HEK293T (cell line): ENCODE data around the gene NFXL1.
"Not testable (repeated sequence)": the region's sequence is repeated elsewhere in the genome, so short reads cannot be mapped to it uniquely, and the experiment has no call there.

Experiments
- CTCF ChIA-PET: fragments of 350-600 bp; formaldehyde crosslinking; extraction: SDS; loops from one replicate; lab custom pipeline; 2021; ENCODE audit warnings: antibody characterized with exemption, inconsistent platforms; lab: Yijun Ruan, JAX
- POLR2A ChIA-PET: fragments of 350-600 bp; formaldehyde crosslinking; extraction: SDS; loops from one replicate; lab custom pipeline; 2020; ENCODE audit warnings: antibody characterized with exemption, inconsistent platforms; lab: Yijun Ruan, JAX
- DNase-seq: peaks from one replicate; pipeline ENCODE4 v3.0.0; 2012; ENCODE audit warnings: mixed read lengths; ENCODE audit errors: extremely low spot score
- ARNT ChIP-seq: fragments of 450-650 bp; IDR thresholded peaks from 2 replicates; pipeline ENCODE4 v1.6.1; 2017; ENCODE audit warnings: mild to moderate bottlenecking
- BHLHE40 ChIP-seq: fragments of 450-650 bp; IDR thresholded peaks from 2 replicates; pipeline ENCODE4 v1.6.1; 2016; ENCODE audit warnings: mild to moderate bottlenecking, moderate library complexity, borderline replicate concordance
- CTBP1 ChIP-seq: fragments of 450-650 bp; IDR thresholded peaks from 2 replicates; pipeline ENCODE4 v1.6.1; 2016; ENCODE audit warnings: borderline replicate concordance
- ELF4 ChIP-seq: fragments of 450-650 bp; IDR thresholded peaks from 2 replicates; pipeline ENCODE4 v1.6.1; 2017; ENCODE audit warnings: antibody characterized with exemption
- FOXA1 ChIP-seq: fragments of 450-650 bp; IDR thresholded peaks from 2 replicates; pipeline ENCODE4 v1.6.1; 2016; ENCODE audit warnings: mild to moderate bottlenecking
- FOXK2 ChIP-seq: fragments of 450-650 bp; IDR thresholded peaks from 2 replicates; pipeline ENCODE4 v1.6.1; 2016; ENCODE audit warnings: mild to moderate bottlenecking
- FOXM1 ChIP-seq: fragments of 450-650 bp; IDR thresholded peaks from 2 replicates; pipeline ENCODE4 v1.6.1; 2017; ENCODE audit warnings: mild to moderate bottlenecking, borderline replicate concordance
- HDGF ChIP-seq: fragments of 450-650 bp; IDR thresholded peaks from 2 replicates; pipeline ENCODE4 v1.6.1; 2017; ENCODE audit warnings: antibody characterized with exemption, borderline replicate concordance
- L3MBTL2 ChIP-seq: fragments of 450-650 bp; conservative IDR thresholded peaks from 2 replicates; pipeline ENCODE4 v1.6.1; 2016; ENCODE audit warnings: mild to moderate bottlenecking
- LEF1 ChIP-seq: fragments of 450-650 bp; IDR thresholded peaks from 2 replicates; pipeline ENCODE4 v1.6.1; 2017; ENCODE audit warnings: mild to moderate bottlenecking, borderline replicate concordance
- NFRKB ChIP-seq: fragments of 450-650 bp; IDR thresholded peaks from 2 replicates; pipeline ENCODE4 v1.6.1; 2016; ENCODE audit warnings: mild to moderate bottlenecking, moderate library complexity
- SP1 ChIP-seq: fragments of 450-650 bp; IDR thresholded peaks from 2 replicates; pipeline ENCODE4 v1.6.1; 2017
- SUZ12 ChIP-seq: fragments of 450-650 bp; IDR thresholded peaks from 2 replicates; pipeline ENCODE4 v1.6.1; 2016; ENCODE audit warnings: mild to moderate bottlenecking
- TARDBP ChIP-seq: fragments of 450-650 bp; IDR thresholded peaks from 2 replicates; pipeline ENCODE4 v1.6.1; 2016
- ZNF384 ChIP-seq: fragments of 450-650 bp; IDR thresholded peaks from 2 replicates; pipeline ENCODE4 v1.6.1; 2016
- TF ChIP-seq, protein P1 (sequence below): fragments of 450-650 bp; IDR thresholded peaks from 2 replicates; pipeline ENCODE4 v1.6.1; 2016

The NFXL1 gene

GRCh38 chr4:47936336-47936735 is 22.0 kb upstream of the NFXL1 start:
- CTCF ChIA-PET, result no interaction called here

DNA sequence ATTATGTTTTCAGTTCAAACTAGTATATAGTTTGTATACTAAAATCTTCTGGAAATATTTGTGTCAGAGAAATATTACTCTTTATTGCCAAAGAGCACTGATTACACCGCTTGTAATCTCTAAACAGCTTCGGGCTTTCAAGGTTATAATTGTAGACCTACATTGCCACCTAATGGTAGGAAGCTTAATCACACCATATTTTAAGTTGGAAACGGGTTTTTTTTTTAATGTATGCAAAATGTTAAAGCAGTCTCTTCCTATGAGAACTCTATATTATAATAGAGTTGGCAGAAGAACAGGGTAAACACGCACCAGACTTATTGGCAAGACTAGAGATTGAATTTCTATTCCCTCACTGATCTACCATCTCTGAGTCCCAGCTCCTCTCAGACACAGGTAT is 19.5 kb upstream of the NFXL1 start:
- CTCF ChIA-PET, result interaction anchor here (0.5 to 1.5 kb wide), 9 partner anchors 10 to 271 kb away, joined by 3 to 5 read pairs (median 3); no protein-coding TSS in a partner anchor
- POLR2A ChIA-PET, result no interaction called here
- no peak for TF ChIP-seq ZNF384
- TF ChIP-seq LEF1, result no peak
- no peak for TF ChIP-seq ARNT
- no peak for TF ChIP-seq HDGF
- no peak for TF ChIP-seq FOXM1
- TF ChIP-seq L3MBTL2, result no peak
- no peak for TF ChIP-seq BHLHE40
- no peak for TF ChIP-seq SUZ12
- TF ChIP-seq TARDBP, result no peak
- no peak for TF ChIP-seq FOXA1
- TF ChIP-seq ELF4, result no peak
- no peak for TF ChIP-seq SP1
- no peak for TF ChIP-seq FOXK2
- TF ChIP-seq, protein P1, sequence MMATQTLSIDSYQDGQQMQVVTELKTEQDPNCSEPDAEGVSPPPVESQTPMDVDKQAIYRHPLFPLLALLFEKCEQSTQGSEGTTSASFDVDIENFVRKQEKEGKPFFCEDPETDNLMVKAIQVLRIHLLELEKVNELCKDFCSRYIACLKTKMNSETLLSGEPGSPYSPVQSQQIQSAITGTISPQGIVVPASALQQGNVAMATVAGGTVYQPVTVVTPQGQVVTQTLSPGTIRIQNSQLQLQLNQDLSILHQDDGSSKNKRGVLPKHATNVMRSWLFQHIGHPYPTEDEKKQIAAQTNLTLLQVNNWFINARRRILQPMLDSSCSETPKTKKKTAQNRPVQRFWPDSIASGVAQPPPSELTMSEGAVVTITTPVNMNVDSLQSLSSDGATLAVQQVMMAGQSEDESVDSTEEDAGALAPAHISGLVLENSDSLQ, result no peak
- TF ChIP-seq NFRKB, result no peak
- no peak for TF ChIP-seq CTBP1
- DNase-seq, result peak; percentile 16

More at GRCh38 chr4:47936336-47936735, 22.0 kb upstream of the NFXL1 start:
- DNase-seq, result no peak
- POLR2A ChIA-PET, result no interaction called here
- TF ChIP-seq, protein P1, result no peak
- TF ChIP-seq FOXM1 (no peak), L3MBTL2 (no peak), ARNT (no peak)

DNA sequence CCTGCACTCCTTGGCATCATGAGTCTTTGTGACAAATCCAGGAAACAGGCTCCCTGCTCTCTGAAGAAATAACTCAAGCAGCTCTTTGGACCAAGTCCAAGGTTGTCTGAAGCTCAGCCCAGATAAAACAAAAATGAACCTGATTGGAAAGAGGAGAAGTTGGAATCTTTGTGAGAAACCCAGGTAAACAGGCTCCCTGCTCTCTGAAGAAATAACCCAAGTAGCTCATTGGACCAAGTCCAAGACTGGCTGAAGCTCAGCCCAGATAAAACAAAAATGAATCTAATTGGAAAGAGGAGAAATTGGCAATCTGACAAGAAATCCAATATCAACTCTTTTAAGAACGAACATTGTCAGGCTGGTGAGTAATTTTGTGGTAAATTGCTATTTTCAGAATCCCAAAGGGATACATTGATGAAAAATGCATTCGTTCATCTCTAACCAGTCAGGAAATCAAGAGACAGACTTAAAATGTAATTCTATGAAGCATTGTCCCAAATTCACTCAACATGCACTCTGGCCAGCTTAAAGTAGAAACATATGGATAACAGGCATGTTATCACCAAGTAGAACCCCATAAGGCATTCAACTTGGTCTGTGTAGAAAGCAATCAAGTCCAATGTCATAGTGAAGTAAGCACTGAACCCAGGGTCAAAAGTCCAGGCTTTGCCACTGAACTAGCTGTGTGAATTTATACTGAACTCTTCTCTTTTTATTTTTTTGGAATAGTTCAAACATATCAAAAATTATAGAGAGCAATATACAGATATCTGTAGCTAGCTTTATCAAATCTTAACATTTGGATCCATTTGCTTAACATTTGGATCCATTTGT is 16.8 kb upstream of the NFXL1 start:
- ChIA-PET CTCF (interaction anchor here (0.7 kb wide), 1 partner anchor 78 kb away, joined by 3 read pairs; no protein-coding TSS in a partner anchor), POLR2A (no interaction called here)
- no peak for TF ChIP-seq FOXA1
- TF ChIP-seq FOXM1, result no peak
- TF ChIP-seq HDGF, result no peak
- TF ChIP-seq L3MBTL2, result no peak
- TF ChIP-seq ARNT, result no peak
- TF ChIP-seq SP1, result no peak
- TF ChIP-seq CTBP1, result no peak
- TF ChIP-seq LEF1, result no peak
- no peak for DNase-seq

GRCh38 chr4:47929682-47930201 is 15.4 kb upstream of the NFXL1 start:
- ChIA-PET CTCF (no interaction called here), POLR2A (no interaction called here)
- DNase-seq, result no peak
- TF ChIP-seq ZNF384 (no peak), CTBP1 (no peak)

DNA sequence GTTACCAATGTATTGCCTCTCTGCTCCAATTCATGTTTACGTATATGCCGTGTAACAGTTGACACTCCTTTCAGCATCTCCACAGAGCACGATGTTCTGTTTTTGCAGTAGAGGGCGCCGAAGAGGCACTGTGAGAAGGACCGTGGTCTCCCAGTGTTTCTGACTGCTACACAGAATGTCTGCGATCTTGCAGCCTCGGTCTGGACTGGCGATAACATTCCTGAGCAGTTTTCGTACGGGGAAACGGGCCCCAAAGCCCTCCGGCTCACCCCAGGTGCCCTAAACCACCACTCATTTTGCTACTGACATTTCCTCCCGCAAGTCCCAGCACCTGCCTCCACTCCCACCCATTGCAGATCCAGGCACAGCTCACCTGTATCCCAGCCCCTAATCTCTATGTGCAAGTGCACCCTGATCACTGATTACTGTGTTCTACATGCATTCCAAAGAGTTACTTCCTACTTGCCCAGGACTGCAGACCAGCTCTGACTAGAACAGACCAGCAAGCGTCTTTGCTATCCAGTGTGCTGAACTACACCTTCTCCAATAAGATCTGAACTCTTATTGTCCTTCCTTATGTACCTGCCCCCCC is 12.4 kb upstream of the NFXL1 start:
- TF ChIP-seq, protein P1, result no peak
- no peak for TF ChIP-seq ARNT
- TF ChIP-seq FOXK2, result peak; percentile 42; the same call in 1 of the 2 replicates
- TF ChIP-seq SP1, result no peak
- no peak for TF ChIP-seq CTBP1
- peak; percentile 58 for DNase-seq
- POLR2A ChIA-PET, result no interaction called here
- CTCF ChIA-PET, result no interaction called here

DNA sequence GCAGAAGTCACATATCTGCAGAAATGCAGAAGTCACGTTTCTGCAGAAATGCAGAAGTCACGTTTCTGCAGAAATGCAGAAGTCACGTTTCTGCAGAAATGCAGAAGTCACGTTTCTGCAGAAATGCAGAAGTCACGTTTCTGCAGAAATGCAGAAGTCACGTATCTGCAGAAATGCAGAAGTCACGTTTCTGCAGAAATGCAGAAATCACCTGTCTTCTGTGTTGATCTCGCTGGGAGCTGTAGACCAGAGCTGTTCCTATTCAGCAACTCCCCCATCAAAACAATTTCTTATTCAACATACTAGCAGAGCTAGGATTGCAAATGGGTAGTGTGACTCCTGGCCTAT is 8.9 kb upstream of the NFXL1 start:
- POLR2A ChIA-PET, DNase-seq, CTCF ChIA-PET: not testable (repeated sequence)

DNA sequence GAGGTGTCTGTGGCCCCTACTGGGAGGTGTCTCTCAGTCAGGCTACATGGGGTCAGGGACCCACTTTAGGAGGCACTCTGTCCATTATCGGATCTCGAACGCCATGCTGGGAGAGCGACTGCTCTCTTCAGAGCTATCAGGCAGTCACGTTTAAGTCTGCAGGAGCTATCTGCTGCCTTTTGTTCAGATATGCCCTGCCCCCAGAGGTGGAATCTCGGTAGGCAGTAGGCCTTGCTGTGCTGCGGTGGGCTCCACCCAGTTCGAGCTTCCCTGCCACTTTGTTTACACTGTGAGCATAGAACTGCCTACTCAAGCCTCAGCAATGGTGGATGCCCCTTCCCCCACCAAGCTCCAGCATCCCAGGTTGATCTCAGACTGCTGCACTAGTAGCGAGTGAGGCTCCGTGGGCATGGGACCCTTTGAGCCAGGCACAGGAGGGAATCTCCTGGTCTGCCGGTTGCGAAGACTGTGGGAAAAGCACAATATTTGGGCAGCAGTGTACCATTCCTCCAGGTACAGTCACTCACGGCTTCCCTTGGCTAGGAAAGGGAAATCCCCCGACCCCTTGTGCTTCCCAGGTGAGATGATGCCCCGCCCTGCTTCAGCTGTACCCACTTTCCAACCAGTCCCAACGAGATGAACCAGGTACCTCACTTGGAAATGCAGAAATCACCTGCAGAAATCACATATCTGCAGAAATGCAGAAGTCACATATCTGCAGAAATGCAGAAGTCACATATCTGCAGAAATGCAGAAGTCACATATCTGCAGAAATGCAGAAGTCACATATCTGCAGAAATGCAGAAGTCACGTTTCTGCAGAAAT is 8.3 kb upstream of the NFXL1 start:
- DNase-seq, POLR2A ChIA-PET: not testable (repeated sequence)
- CTCF ChIA-PET, result interaction anchor here (0.5 kb wide), 1 partner anchor 140 kb away, joined by 4 read pairs; no protein-coding TSS in a partner anchor

DNA sequence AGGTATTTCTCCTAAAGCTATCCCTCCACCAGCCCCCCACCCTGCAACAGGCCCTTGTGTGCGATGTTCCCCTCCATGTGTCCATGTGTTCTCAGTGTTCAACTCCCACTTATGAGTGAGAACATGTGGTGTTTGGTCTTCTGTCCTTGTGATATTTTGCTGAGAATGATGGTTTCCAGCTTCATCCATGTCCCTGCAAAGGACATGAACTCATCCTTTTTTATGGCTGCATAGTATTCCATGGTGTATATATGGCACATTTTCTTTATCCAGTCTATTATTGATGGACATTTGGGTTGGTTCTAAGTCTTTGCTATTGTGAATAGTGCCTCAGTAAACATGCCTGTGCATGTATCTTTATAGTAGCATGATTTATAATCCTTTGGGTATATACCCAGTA is 2.8 kb upstream of the NFXL1 start:
- POLR2A ChIA-PET, CTCF ChIA-PET, DNase-seq: not testable (repeated sequence)
